Left renal pelvis (tissue), 4 donors: ENCODE results near the gene PEX1. TPM values are rescaled to one million over a fixed set of nuclear protein-coding genes. Genes with fewer than 3 reads are reported as not detected.
"Not testable (repeated sequence)": the region's sequence is repeated elsewhere in the genome, so short reads cannot be mapped to it uniquely, and the experiment has no call there.

ENCODE experiments used
- DNase-seq, 4 donors: peaks; one replicate each; pipeline ENCODE4 v3.0.0-alpha.2; 2013; ENCODE audit warnings: low read depth in 4 of 4, low spot score in 3 of 4
- polyA plus RNA-seq, 4 donors: library from polyadenylated mRNA; unstranded; fragments of 120-200 nt; gene quantifications; one replicate each; pipeline ENCODE4 v1.2.1, GENCODE V29; 2013; ENCODE audit not compliant: insufficient read length in 4 of 4

The PEX1 gene
- polyA plus RNA-seq, 4 donors: 23.2 to 51.8 (median 37.6) TPM

- no peak for DNase-seq
Measured at GRCh38 chr7:92508946-92509345, 19.4 kb downstream of the PEX1 start.

GRCh38 chr7:92506363-92506762, 22.0 kb downstream of the PEX1 start:
- DNase-seq: no peak

GRCh38 chr7:92504563-92504962, 23.8 kb downstream of the PEX1 start:
- no peak for DNase-seq

GRCh38 chr7:92503767-92504166, 24.6 kb downstream of the PEX1 start:
- DNase-seq: no peak

GRCh38 chr7:92498557-92498956, 29.8 kb downstream of the PEX1 start:
- DNase-seq: no peak

GRCh38 chr7:92496876-92497275, 31.4 kb downstream of the PEX1 start:
- DNase-seq: no peak

GRCh38 chr7:92489634-92490033, 38.7 kb downstream of the PEX1 start:
- DNase-seq: no peak

GRCh38 chr7:92487804-92488203, 40.5 kb downstream of the PEX1 start:
- no peak for DNase-seq

- no peak for DNase-seq
Measured at GRCh38 chr7:92485974-92486373, 42.3 kb downstream of the PEX1 start.

- no peak for DNase-seq
Measured at GRCh38 chr7:92485267-92485892, 42.9 kb downstream of the PEX1 start.

- DNase-seq: not testable (repeated sequence)
Measured at GRCh38 chr7:92484226-92484625, 44.1 kb downstream of the PEX1 start.

- not testable (repeated sequence) for DNase-seq
Measured at GRCh38 chr7:92483624-92484023, 44.7 kb downstream of the PEX1 start.

GRCh38 chr7:92479146-92479545, 49.2 kb downstream of the PEX1 start:
- not testable (repeated sequence) for DNase-seq

GRCh38 chr7:92478711-92479110, 49.6 kb downstream of the PEX1 start:
- no peak for DNase-seq

- no peak for DNase-seq
Measured at GRCh38 chr7:92478095-92478494, 50.2 kb downstream of the PEX1 start.

- not testable (repeated sequence) for DNase-seq
Measured at GRCh38 chr7:92477681-92478080, 50.6 kb downstream of the PEX1 start, which contains the start of gene ERVW-1. Gene ERVW-1, minus strand, starts transcription at chr7:92477946. Its CDS starts 7,565 bp downstream, at chr7:92470381.

GRCh38 chr7:92475851-92476590, 52.3 kb downstream of the PEX1 start:
- DNase-seq: not testable (repeated sequence)

- DNase-seq: not testable (repeated sequence)
Measured at GRCh38 chr7:92475261-92475770, 53.0 kb downstream of the PEX1 start.

- not testable (repeated sequence) for DNase-seq
Measured at GRCh38 chr7:92473989-92474388, 54.3 kb downstream of the PEX1 start.

GRCh38 chr7:92468589-92468988, 59.7 kb downstream of the PEX1 start:
- not testable (repeated sequence) for DNase-seq

GRCh38 chr7:92466682-92467081, 61.6 kb downstream of the PEX1 start:
- no peak for DNase-seq

- no peak for DNase-seq
Measured at GRCh38 chr7:92464515-92464914, 63.8 kb downstream of the PEX1 start.
